Lower lobe of right lung (tissue), 2 donors: ENCODE results near the gene MROH7. TPM values are rescaled to one million over a fixed set of nuclear protein-coding genes. Genes with fewer than 3 reads are reported as not detected.

Source experiments
- ATAC-seq, 2 donors: fragments of 200-7000 bp; cut with Tn5 transposase; one replicate each; pipeline ENCODE4 v1.9.1; 2020 to 2022; ENCODE audit warnings: mild to moderate bottlenecking in 2 of 2, moderate library complexity in 2 of 2
- DNase-seq: peaks from one replicate; pipeline ENCODE4 v3.0.0-alpha.2; 2020
- H3K27ac ChIP-seq: fragments of 200-600 bp; one replicate; pipeline ENCODE4 v1.8.0; 2022
- H3K27me3 ChIP-seq: fragments of 200-600 bp; one replicate; pipeline ENCODE4 v1.8.0; 2022; ENCODE audit warnings: low read depth
- H3K36me3 ChIP-seq: fragments of 200-600 bp; one replicate; pipeline ENCODE4 v1.8.0; 2022; ENCODE audit warnings: mild to moderate bottlenecking
- H3K4me1 ChIP-seq: fragments of 200-600 bp; one replicate; pipeline ENCODE4 v1.8.0; 2022
- H3K4me3 ChIP-seq: fragments of 200-600 bp; one replicate; pipeline ENCODE4 v1.8.0; 2022; ENCODE audit warnings: mild to moderate bottlenecking
- H3K9me3 ChIP-seq: fragments of 200-600 bp; one replicate; pipeline ENCODE4 v1.8.0; 2022
- intact Hi-C: fragments of 100-400 bp; cut with DNase I; formaldehyde crosslinking; loops from one replicate; pipeline ENCODE4 v1.11.0; 2022
- total RNA-seq: library from RNA; stranded (reverse); fragmentation: NEBNext Ultra II Directional; extraction: Animal tissue kit (Norgen Biotek cat#: 25700); gene quantifications from one replicate; pipeline ENCODE4 v1.2.1, GENCODE V29; 2021
- TF ChIP-seq, protein P1 (sequence below): fragments of 200-600 bp; IDR thresholded peaks from one replicate; pipeline ENCODE4 v1.8.0; 2022; ENCODE audit warnings: antibody characterized with exemption, mild to moderate bottlenecking
- donor health status: DM: no; HTN: yes; CAD: no; lungs with severe emphysema.

MROH7 gene
- total RNA-seq, 1 donor from 2014 or later = 2.1 TPM

DNA sequence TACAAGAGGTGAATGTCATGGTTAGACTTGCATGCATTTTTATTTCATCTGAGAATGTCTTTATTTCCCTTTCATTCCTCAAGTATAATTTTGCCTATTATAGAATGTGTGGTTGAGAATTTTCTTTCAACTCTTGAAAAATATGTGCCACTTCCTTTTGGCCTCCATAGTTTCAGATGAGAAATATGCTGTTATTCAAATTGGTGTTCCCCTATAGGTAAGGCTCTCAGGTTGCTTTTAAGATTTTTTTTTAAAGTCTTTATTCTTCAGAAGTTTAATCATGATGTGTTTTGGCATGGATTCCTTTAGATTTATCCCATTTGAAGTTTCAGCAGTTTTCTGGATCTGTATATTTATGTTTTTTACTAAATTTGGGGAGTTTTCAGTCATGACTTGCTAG lies 2.1 kb downstream of the MROH7 start:
- no peaks in the 10 kb centered on the region for H3K4me1 ChIP-seq
- ATAC-seq = no peak

DNA sequence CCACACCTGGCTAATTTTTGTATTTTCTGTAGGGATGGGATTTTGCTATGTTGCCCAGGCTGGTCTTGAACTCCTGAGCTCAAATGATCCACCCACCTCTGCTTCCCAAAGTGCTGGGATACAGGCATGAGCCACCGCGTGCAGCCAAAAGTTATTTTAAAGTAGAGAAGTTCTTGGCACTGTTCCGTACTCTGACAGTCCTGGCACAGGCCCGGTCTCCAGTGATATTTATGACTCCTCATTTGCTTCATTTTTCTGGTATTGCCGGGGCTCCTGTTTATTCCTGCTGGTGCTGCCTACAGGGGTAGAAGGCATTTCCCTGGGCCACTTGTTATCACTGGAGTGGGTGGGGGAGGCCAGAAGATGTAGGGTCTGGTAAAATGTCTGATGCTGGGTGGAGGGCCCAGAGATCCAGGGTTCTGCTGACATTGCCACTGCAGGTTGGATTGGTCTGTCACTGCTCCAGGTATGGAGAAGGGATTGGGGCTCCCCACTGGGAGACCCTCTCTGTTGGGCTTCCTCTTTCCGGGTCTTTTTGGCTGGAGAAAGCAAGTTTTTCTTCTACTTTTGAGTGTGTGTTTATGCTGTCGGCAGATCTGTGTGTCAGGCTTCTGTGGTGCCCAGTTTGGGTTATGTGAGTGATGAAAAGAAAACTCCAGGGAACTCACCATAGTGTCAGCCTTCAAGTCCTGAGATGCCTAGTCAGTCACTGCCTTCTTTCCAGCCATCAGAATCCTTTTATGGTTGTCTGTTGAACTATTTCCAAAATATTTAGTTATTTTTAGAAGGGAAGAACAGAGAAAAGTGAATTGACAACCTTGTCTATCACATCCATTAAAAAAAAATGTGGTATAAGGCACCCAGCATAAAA lies 4.5 kb downstream of the MROH7 start:
- ATAC-seq = no peak

More for the DNA sequence above, 2.1 kb downstream of the MROH7 start:
- intact Hi-C loops = no loop called here
- H3K27ac ChIP-seq = no peak overlapping the region
- DNase-seq = no peak
- peaks cover 14% of the 10 kb centered on the region for H3K9me3 ChIP-seq
- H3K36me3 ChIP-seq = no peaks in the 10 kb centered on the region
- no peak overlapping the region for H3K4me3 ChIP-seq
- no peaks in the 10 kb centered on the region for H3K27me3 ChIP-seq
- TF ChIP-seq, protein P1, sequence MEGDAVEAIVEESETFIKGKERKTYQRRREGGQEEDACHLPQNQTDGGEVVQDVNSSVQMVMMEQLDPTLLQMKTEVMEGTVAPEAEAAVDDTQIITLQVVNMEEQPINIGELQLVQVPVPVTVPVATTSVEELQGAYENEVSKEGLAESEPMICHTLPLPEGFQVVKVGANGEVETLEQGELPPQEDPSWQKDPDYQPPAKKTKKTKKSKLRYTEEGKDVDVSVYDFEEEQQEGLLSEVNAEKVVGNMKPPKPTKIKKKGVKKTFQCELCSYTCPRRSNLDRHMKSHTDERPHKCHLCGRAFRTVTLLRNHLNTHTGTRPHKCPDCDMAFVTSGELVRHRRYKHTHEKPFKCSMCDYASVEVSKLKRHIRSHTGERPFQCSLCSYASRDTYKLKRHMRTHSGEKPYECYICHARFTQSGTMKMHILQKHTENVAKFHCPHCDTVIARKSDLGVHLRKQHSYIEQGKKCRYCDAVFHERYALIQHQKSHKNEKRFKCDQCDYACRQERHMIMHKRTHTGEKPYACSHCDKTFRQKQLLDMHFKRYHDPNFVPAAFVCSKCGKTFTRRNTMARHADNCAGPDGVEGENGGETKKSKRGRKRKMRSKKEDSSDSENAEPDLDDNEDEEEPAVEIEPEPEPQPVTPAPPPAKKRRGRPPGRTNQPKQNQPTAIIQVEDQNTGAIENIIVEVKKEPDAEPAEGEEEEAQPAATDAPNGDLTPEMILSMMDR = no peak

DNA sequence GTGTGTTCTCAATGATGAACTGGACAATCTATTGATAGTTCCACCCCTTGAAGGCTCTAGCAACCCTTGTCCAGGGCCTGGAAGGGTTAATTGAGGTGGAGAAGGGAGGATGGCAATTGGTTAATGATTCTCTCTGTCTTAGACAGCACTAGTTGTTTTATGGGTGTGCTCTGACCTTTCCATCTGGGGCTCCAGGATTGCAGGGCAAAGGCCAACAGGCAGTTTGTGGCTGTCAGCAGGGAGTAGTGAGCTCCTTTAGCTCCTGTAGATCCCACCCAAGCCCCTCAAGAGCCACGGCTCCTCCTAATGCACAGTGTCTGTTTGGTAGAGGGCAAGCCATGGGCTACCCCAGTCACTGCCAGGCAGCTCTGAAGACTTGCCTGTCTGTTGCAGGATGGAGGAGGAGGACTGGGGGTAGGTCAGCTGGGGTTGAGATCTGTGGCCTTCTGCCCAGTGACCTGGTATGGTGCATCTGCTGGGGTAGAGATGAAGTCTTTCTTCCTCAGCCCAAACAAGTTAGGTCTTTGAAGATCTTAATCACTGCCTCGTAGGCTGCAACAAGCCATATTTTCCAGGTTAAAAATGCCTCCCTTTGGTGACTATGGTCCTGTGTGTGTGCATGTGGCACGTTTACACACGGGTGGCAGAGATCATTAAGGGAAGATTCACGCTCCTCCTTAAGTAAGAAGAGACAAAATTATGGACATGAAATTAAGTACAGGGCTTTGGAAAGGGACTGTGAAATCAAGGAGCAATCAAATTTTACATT lies 7.7 kb downstream of the MROH7 start:
- Histone ChIP-seq H3K36me3 (no peaks in the 10 kb centered on the region), H3K27ac (no peak overlapping the region), H3K4me3 (no peak overlapping the region), H3K27me3 (no peaks in the 10 kb centered on the region), H3K4me1 (no peaks in the 10 kb centered on the region), H3K9me3 (peaks cover 3% of the 10 kb centered on the region)
- TF ChIP-seq, protein P1 = no peak
- ATAC-seq (no peak), DNase-seq (no peak)
- intact Hi-C loops = no loop called here

More for the DNA sequence above, 4.5 kb downstream of the MROH7 start:
- Histone ChIP-seq H3K27me3 (no peaks in the 10 kb centered on the region), H3K4me1 (no peaks in the 10 kb centered on the region), H3K9me3 (peaks cover 14% of the 10 kb centered on the region), H3K4me3 (no peak overlapping the region), H3K36me3 (no peaks in the 10 kb centered on the region), H3K27ac (no peak overlapping the region)
- intact Hi-C loops = no loop called here
- TF ChIP-seq, protein P1 = no peak
- no peak for DNase-seq

DNA sequence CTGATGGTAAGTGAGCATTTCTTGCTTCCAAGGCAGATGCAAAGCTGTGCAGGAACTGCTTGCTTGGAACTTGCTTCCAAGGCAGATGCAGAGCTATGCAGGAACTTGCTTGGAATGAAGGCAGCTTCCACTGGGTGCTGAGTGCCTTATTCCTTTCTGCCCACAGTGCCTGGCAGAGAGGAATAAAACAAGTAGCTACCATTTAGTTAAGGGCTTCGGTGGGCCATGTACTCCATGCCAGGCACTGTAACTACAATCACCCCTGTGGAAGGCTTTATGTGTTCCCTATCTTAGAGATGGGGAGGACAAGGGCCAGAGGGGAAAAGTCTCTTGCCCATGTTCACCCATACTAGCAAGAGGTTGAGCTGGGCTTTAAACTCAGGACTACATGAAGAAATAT lies 8.3 kb downstream of the MROH7 start:
- Histone ChIP-seq H3K4me1 (no peaks in the 10 kb centered on the region), H3K4me3 (no peak overlapping the region), H3K9me3 (no peaks in the 10 kb centered on the region), H3K27ac (no peak overlapping the region), H3K27me3 (no peaks in the 10 kb centered on the region), H3K36me3 (no peaks in the 10 kb centered on the region)
- no peak for DNase-seq
- ATAC-seq = no peak
- TF ChIP-seq, protein P1 = no peak
- intact Hi-C loops = no loop called here

DNA sequence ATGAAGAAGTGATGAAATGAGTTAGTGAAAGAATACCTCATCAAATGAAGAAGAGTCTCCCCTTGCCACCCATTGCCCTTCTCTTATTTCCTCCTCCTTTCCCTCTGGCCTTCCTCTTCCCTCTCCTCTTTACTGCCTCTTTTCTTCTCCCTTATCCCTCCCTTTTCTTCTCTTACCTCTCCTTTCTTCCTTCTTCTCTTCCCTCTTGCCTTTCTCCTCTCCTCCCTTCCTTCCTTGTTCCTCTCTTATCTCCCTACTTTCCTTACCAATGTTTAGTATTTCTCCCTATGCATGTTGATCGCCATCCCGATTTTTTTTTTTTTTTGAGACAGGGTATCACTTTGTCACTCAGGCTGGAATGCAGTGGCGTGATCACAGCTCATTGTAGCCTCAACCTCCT lies 8.8 kb downstream of the MROH7 start:
- TF ChIP-seq, protein P1 = no peak

More for the DNA sequence above, 8.8 kb downstream of the MROH7 start:
- Histone ChIP-seq H3K36me3 (no peaks in the 10 kb centered on the region), H3K4me1 (no peaks in the 10 kb centered on the region), H3K9me3 (no peaks in the 10 kb centered on the region), H3K27ac (no peak overlapping the region), H3K4me3 (no peak overlapping the region), H3K27me3 (no peaks in the 10 kb centered on the region)
- no peak for DNase-seq
- intact Hi-C loops = no loop called here
- no peak for ATAC-seq
